ENCODE measurements around the gene STC2.

The STC2 gene

GRCh38 chr5:173339286-173339685 is 11.1 kb upstream of the STC2 start:
- peaks cover 0 to 9% of the 10 kb centered on the region in 2 donors for H3K27me3 ChIP-seq (ENCODE audit: control insufficient read depth in 1 of 2, insufficient read depth in 2 of 2, low read length in 2 of 2)
- no peak overlapping the region for H3K4me3 ChIP-seq (ENCODE audit: low read length in 2 of 2)

GRCh38 chr5:173338380-173339015 is 10.3 kb upstream of the STC2 start:
- no peak overlapping the region for H3K27ac ChIP-seq (ENCODE audit: low read length)
- H3K4me1 ChIP-seq (ENCODE audit: control insufficient read depth, insufficient read depth, low read length) = no peaks in the 10 kb centered on the region
- H3K9ac ChIP-seq (ENCODE audit: low read length in 2 of 2) = no peak overlapping the region
- H3K36me3 ChIP-seq (ENCODE audit: control insufficient read depth in 2 of 2, insufficient read depth in 2 of 2, low read length in 2 of 2) = no peaks in the 10 kb centered on the region
- peaks cover 0 to 9% of the 10 kb centered on the region in 2 donors for H3K27me3 ChIP-seq (ENCODE audit: control insufficient read depth in 1 of 2, insufficient read depth in 2 of 2, low read length in 2 of 2)
- H3K9me3 ChIP-seq (ENCODE audit: control insufficient read depth in 2 of 2, low read length in 2 of 2) = no peaks in the 10 kb centered on the region
- no peak overlapping the region for H3K4me3 ChIP-seq (ENCODE audit: low read length in 2 of 2)

More at GRCh38 chr5:173339286-173339685, 11.1 kb upstream of the STC2 start:
- no peaks in the 10 kb centered on the region for H3K4me1 ChIP-seq (ENCODE audit: control insufficient read depth, insufficient read depth, low read length)
- H3K27ac ChIP-seq (ENCODE audit: low read length) = no peak overlapping the region
- H3K9me3 ChIP-seq (ENCODE audit: control insufficient read depth in 2 of 2, low read length in 2 of 2) = no peaks in the 10 kb centered on the region
- H3K9ac ChIP-seq (ENCODE audit: low read length in 2 of 2) = no peak overlapping the region
- H3K36me3 ChIP-seq (ENCODE audit: control insufficient read depth in 2 of 2, insufficient read depth in 2 of 2, low read length in 2 of 2) = no peaks in the 10 kb centered on the region

GRCh38 chr5:173334808-173335207 is 6.6 kb upstream of the STC2 start:
- H3K27me3 ChIP-seq (ENCODE audit: control insufficient read depth in 1 of 2, insufficient read depth in 2 of 2, low read length in 2 of 2) = peaks cover 0 to 9% of the 10 kb centered on the region in 2 donors
- H3K9me3 ChIP-seq (ENCODE audit: control insufficient read depth in 2 of 2, low read length in 2 of 2) = no peaks in the 10 kb centered on the region
- H3K4me3 ChIP-seq (ENCODE audit: low read length in 2 of 2) = no peak overlapping the region
- H3K27ac ChIP-seq (ENCODE audit: low read length) = no peak overlapping the region
- H3K9ac ChIP-seq (ENCODE audit: low read length in 2 of 2) = no peak overlapping the region
- H3K4me1 ChIP-seq (ENCODE audit: control insufficient read depth, insufficient read depth, low read length) = peaks cover 3% of the 10 kb centered on the region
- H3K36me3 ChIP-seq (ENCODE audit: control insufficient read depth in 2 of 2, insufficient read depth in 2 of 2, low read length in 2 of 2) = no peaks in the 10 kb centered on the region

GRCh38 chr5:173333925-173334661 is 5.9 kb upstream of the STC2 start:
- Histone ChIP-seq H3K9me3 (ENCODE audit: control insufficient read depth in 2 of 2, low read length in 2 of 2) (no peaks in the 10 kb centered on the region), H3K4me1 (ENCODE audit: control insufficient read depth, insufficient read depth, low read length) (peaks cover 5% of the 10 kb centered on the region), H3K4me3 (ENCODE audit: low read length in 2 of 2) (no peak overlapping the region), H3K9ac (ENCODE audit: low read length in 2 of 2) (no peak overlapping the region), H3K27ac (ENCODE audit: low read length) (no peak overlapping the region), H3K36me3 (ENCODE audit: control insufficient read depth in 2 of 2, insufficient read depth in 2 of 2, low read length in 2 of 2) (no peaks in the 10 kb centered on the region), H3K27me3 (ENCODE audit: control insufficient read depth in 1 of 2, insufficient read depth in 2 of 2, low read length in 2 of 2) (peaks cover 0 to 8% of the 10 kb centered on the region in 2 donors)

- Histone ChIP-seq H3K27ac (ENCODE audit: low read length) (no peak overlapping the region), H3K9ac (ENCODE audit: low read length in 2 of 2) (no peak overlapping the region), H3K27me3 (ENCODE audit: control insufficient read depth in 1 of 2, insufficient read depth in 2 of 2, low read length in 2 of 2) (peaks cover 9 to 13% of the 10 kb centered on the region in 2 donors), H3K4me3 (ENCODE audit: low read length in 2 of 2) (no peak overlapping the region), H3K36me3 (ENCODE audit: control insufficient read depth in 2 of 2, insufficient read depth in 2 of 2, low read length in 2 of 2) (no peaks in the 10 kb centered on the region), H3K9me3 (ENCODE audit: control insufficient read depth in 2 of 2, low read length in 2 of 2) (no peaks in the 10 kb centered on the region), H3K4me1 (ENCODE audit: control insufficient read depth, insufficient read depth, low read length) (peaks cover 26% of the 10 kb centered on the region)
Measured at GRCh38 chr5:173331956-173332479, 3.8 kb upstream of the STC2 start.

- H3K36me3 ChIP-seq (ENCODE audit: control insufficient read depth in 2 of 2, insufficient read depth in 2 of 2, low read length in 2 of 2) = no peaks in the 10 kb centered on the region
- no peak overlapping the region for H3K4me3 ChIP-seq (ENCODE audit: low read length in 2 of 2)
- H3K9me3 ChIP-seq (ENCODE audit: control insufficient read depth in 2 of 2, low read length in 2 of 2) = no peaks in the 10 kb centered on the region
- no peak overlapping the region for H3K9ac ChIP-seq (ENCODE audit: low read length in 2 of 2)
- H3K27me3 ChIP-seq (ENCODE audit: control insufficient read depth in 1 of 2, insufficient read depth in 2 of 2, low read length in 2 of 2) = peaks cover 9 to 15% of the 10 kb centered on the region in 2 donors
- H3K27ac ChIP-seq (ENCODE audit: low read length) = no peak overlapping the region
- peaks cover 31% of the 10 kb centered on the region for H3K4me1 ChIP-seq (ENCODE audit: control insufficient read depth, insufficient read depth, low read length)
Measured at GRCh38 chr5:173331287-173331686, 3.1 kb upstream of the STC2 start.

GRCh38 chr5:173330338-173331206 is 2.4 kb upstream of the STC2 start:
- H3K4me3 ChIP-seq (ENCODE audit: low read length in 2 of 2) = no peak overlapping the region
- H3K4me1 ChIP-seq (ENCODE audit: control insufficient read depth, insufficient read depth, low read length) = peaks cover 32% of the 10 kb centered on the region
- no peaks in the 10 kb centered on the region for H3K9me3 ChIP-seq (ENCODE audit: control insufficient read depth in 2 of 2, low read length in 2 of 2)
- no peak overlapping the region for H3K27ac ChIP-seq (ENCODE audit: low read length)
- no peaks in the 10 kb centered on the region for H3K36me3 ChIP-seq (ENCODE audit: control insufficient read depth in 2 of 2, insufficient read depth in 2 of 2, low read length in 2 of 2)
- H3K27me3 ChIP-seq (ENCODE audit: control insufficient read depth in 1 of 2, insufficient read depth in 2 of 2, low read length in 2 of 2) = peaks cover 10 to 11% of the 10 kb centered on the region in 2 donors
- H3K9ac ChIP-seq (ENCODE audit: low read length in 2 of 2) = no peak overlapping the region

- H3K27me3 ChIP-seq (ENCODE audit: control insufficient read depth in 1 of 2, insufficient read depth in 2 of 2, low read length in 2 of 2) = peaks cover 8 to 13% of the 10 kb centered on the region in 2 donors
- no peak overlapping the region for H3K27ac ChIP-seq (ENCODE audit: low read length)
- no peaks in the 10 kb centered on the region for H3K9me3 ChIP-seq (ENCODE audit: control insufficient read depth in 2 of 2, low read length in 2 of 2)
- H3K4me1 ChIP-seq (ENCODE audit: control insufficient read depth, insufficient read depth, low read length) = peaks cover 35% of the 10 kb centered on the region
- H3K36me3 ChIP-seq (ENCODE audit: control insufficient read depth in 2 of 2, insufficient read depth in 2 of 2, low read length in 2 of 2) = no peaks in the 10 kb centered on the region
- H3K9ac ChIP-seq (ENCODE audit: low read length in 2 of 2) = peak overlapping the region in 1 of 2 donors; percentile 63
- H3K4me3 ChIP-seq (ENCODE audit: low read length in 2 of 2) = peak overlapping the region; percentile 73 to 76
Measured at GRCh38 chr5:173329491-173330337, 1.5 kb upstream of the STC2 start.

- Histone ChIP-seq H3K9ac (ENCODE audit: low read length in 2 of 2) (peak overlapping the region; percentile 51 to 63), H3K36me3 (ENCODE audit: control insufficient read depth in 2 of 2, insufficient read depth in 2 of 2, low read length in 2 of 2) (no peaks in the 10 kb centered on the region), H3K27ac (ENCODE audit: low read length) (no peak overlapping the region), H3K27me3 (ENCODE audit: control insufficient read depth in 1 of 2, insufficient read depth in 2 of 2, low read length in 2 of 2) (peaks cover 8 to 13% of the 10 kb centered on the region in 2 donors), H3K4me1 (ENCODE audit: control insufficient read depth, insufficient read depth, low read length) (peaks cover 42% of the 10 kb centered on the region), H3K4me3 (ENCODE audit: low read length in 2 of 2) (peak overlapping the region; percentile 73 to 76), H3K9me3 (ENCODE audit: control insufficient read depth in 2 of 2, low read length in 2 of 2) (no peaks in the 10 kb centered on the region)
Measured at GRCh38 chr5:173328844-173329490, 753 bp upstream of the STC2 start.
